ENCODE data around the gene RPP40.
A peak's percentile ranks its signal among the peaks of the same experiment; 100 is the strongest.

Gene RPP40

GRCh38 chr6:4975506-4975905, 28.3 kb downstream of the RPP40 start:
- no peak for TF ChIP-seq PKNOX1 (IDR thresholded peaks at IDR 0.05)
- TF ChIP-seq FOXM1 (IDR thresholded peaks at IDR 0.05; ENCODE audit: borderline replicate concordance), result no peak
- TF ChIP-seq BHLHE40 (IDR thresholded peaks at IDR 0.05; ENCODE audit: borderline replicate concordance), result no peak
- no peak for TF ChIP-seq TARDBP (IDR thresholded peaks at IDR 0.05)
- no peak for TF ChIP-seq FOXK2 (IDR thresholded peaks at IDR 0.05)
- no peak for TF ChIP-seq L3MBTL2 (conservative IDR thresholded peaks at IDR 0.05)
- TF ChIP-seq FOXA1 (IDR thresholded peaks at IDR 0.05), result no peak
- TF ChIP-seq LEF1 (IDR thresholded peaks at IDR 0.05; ENCODE audit: borderline replicate concordance), result no peak
- no peak for TF ChIP-seq ELF4 (IDR thresholded peaks at IDR 0.05)
- TF ChIP-seq NFRKB (IDR thresholded peaks at IDR 0.05), result no peak
- no peak for DNase-seq (ENCODE audit: extremely low spot score)
- ChIA-PET CTCF (no interaction called here), POLR2A (no interaction called here)

GRCh38 chr6:4974962-4975361, 28.9 kb downstream of the RPP40 start:
- POLR2A ChIA-PET, result no interaction called here
- DNase-seq (ENCODE audit: extremely low spot score), result no peak
- TF ChIP-seq L3MBTL2 (conservative IDR thresholded peaks at IDR 0.05), result no peak
- TF ChIP-seq ARNT (IDR thresholded peaks at IDR 0.05), result no peak
- no peak for TF ChIP-seq FOXM1 (IDR thresholded peaks at IDR 0.05; ENCODE audit: borderline replicate concordance)
- TF ChIP-seq SUZ12 (IDR thresholded peaks at IDR 0.05), result no peak
- TF ChIP-seq NFRKB (IDR thresholded peaks at IDR 0.05), result no peak
- no peak for TF ChIP-seq TARDBP (IDR thresholded peaks at IDR 0.05)
- no peak for TF ChIP-seq PKNOX1 (IDR thresholded peaks at IDR 0.05)
- no peak for TF ChIP-seq FOXA1 (IDR thresholded peaks at IDR 0.05)
- no peak for TF ChIP-seq FOXK2 (IDR thresholded peaks at IDR 0.05)
- no peak for TF ChIP-seq SP1 (IDR thresholded peaks at IDR 0.05)
- TF ChIP-seq ELF4 (IDR thresholded peaks at IDR 0.05), result no peak
- TF ChIP-seq ZNF384 (IDR thresholded peaks at IDR 0.05), result no peak
- TF ChIP-seq LEF1 (IDR thresholded peaks at IDR 0.05; ENCODE audit: borderline replicate concordance), result no peak
- TF ChIP-seq CTBP1 (IDR thresholded peaks at IDR 0.05; ENCODE audit: borderline replicate concordance), result no peak
- no peak for TF ChIP-seq HDGF (IDR thresholded peaks at IDR 0.05; ENCODE audit: borderline replicate concordance)
- TF ChIP-seq BHLHE40 (IDR thresholded peaks at IDR 0.05; ENCODE audit: borderline replicate concordance), result no peak
- CTCF ChIA-PET, result interaction anchor here (0.5 kb wide), 1 partner anchor 9 kb away, joined by 5 read pairs; no protein-coding TSS in a partner anchor

GRCh38 chr6:4973982-4974745, 29.7 kb downstream of the RPP40 start:
- ChIA-PET CTCF (interaction anchor here (0.6 kb wide), 2 partner anchors 201 to 343 kb away, joined by 4 to 6 read pairs; no protein-coding TSS in a partner anchor), POLR2A (interaction anchor here (1.3 kb wide), 1 partner anchor 8 kb away, joined by 4 read pairs; no protein-coding TSS in a partner anchor)
- TF ChIP-seq L3MBTL2 (conservative IDR thresholded peaks at IDR 0.05) (no peak), ARNT (IDR thresholded peaks at IDR 0.05) (no peak), FOXM1 (IDR thresholded peaks at IDR 0.05; ENCODE audit: borderline replicate concordance) (no peak), LEF1 (IDR thresholded peaks at IDR 0.05; ENCODE audit: borderline replicate concordance) (no peak), FOXK2 (IDR thresholded peaks at IDR 0.05) (no peak), ZNF384 (IDR thresholded peaks at IDR 0.05) (no peak), SUZ12 (IDR thresholded peaks at IDR 0.05) (no peak), FOXA1 (IDR thresholded peaks at IDR 0.05) (no peak), HDGF (IDR thresholded peaks at IDR 0.05; ENCODE audit: borderline replicate concordance) (no peak), SP1 (IDR thresholded peaks at IDR 0.05) (no peak), BHLHE40 (IDR thresholded peaks at IDR 0.05; ENCODE audit: borderline replicate concordance) (no peak), CTBP1 (IDR thresholded peaks at IDR 0.05; ENCODE audit: borderline replicate concordance) (no peak), ELF4 (IDR thresholded peaks at IDR 0.05) (no peak), PKNOX1 (IDR thresholded peaks at IDR 0.05) (no peak), NFRKB (IDR thresholded peaks at IDR 0.05) (no peak), TARDBP (IDR thresholded peaks at IDR 0.05) (no peak)
- peak; percentile 42 for DNase-seq (ENCODE audit: extremely low spot score)

GRCh38 chr6:4973415-4973814, 30.4 kb downstream of the RPP40 start:
- ChIA-PET CTCF (interaction anchor here (0.6 kb wide), 1 partner anchor 342 kb away, joined by 6 read pairs; no protein-coding TSS in a partner anchor), POLR2A (interaction anchor here (1.3 kb wide), 1 partner anchor 9 kb away, joined by 4 read pairs; no protein-coding TSS in a partner anchor)
- TF ChIP-seq ZNF384 (IDR thresholded peaks at IDR 0.05) (no peak), ARNT (IDR thresholded peaks at IDR 0.05) (no peak), SP1 (IDR thresholded peaks at IDR 0.05) (no peak), FOXM1 (IDR thresholded peaks at IDR 0.05; ENCODE audit: borderline replicate concordance) (no peak), FOXA1 (IDR thresholded peaks at IDR 0.05) (no peak), L3MBTL2 (conservative IDR thresholded peaks at IDR 0.05) (no peak), PKNOX1 (IDR thresholded peaks at IDR 0.05) (no peak)
- no peak for DNase-seq (ENCODE audit: extremely low spot score)

- no peak for DNase-seq (ENCODE audit: extremely low spot score)
- no peak for TF ChIP-seq TARDBP (IDR thresholded peaks at IDR 0.05)
- TF ChIP-seq SP1 (IDR thresholded peaks at IDR 0.05), result no peak
- TF ChIP-seq NFRKB (IDR thresholded peaks at IDR 0.05), result no peak
- TF ChIP-seq FOXM1 (IDR thresholded peaks at IDR 0.05; ENCODE audit: borderline replicate concordance), result no peak
- TF ChIP-seq ELF4 (IDR thresholded peaks at IDR 0.05), result no peak
- TF ChIP-seq L3MBTL2 (conservative IDR thresholded peaks at IDR 0.05), result no peak
- TF ChIP-seq ARNT (IDR thresholded peaks at IDR 0.05), result no peak
- TF ChIP-seq LEF1 (IDR thresholded peaks at IDR 0.05; ENCODE audit: borderline replicate concordance), result no peak
- no peak for TF ChIP-seq SUZ12 (IDR thresholded peaks at IDR 0.05)
- TF ChIP-seq FOXA1 (IDR thresholded peaks at IDR 0.05), result no peak
- no peak for TF ChIP-seq ZNF384 (IDR thresholded peaks at IDR 0.05)
- TF ChIP-seq CTBP1 (IDR thresholded peaks at IDR 0.05; ENCODE audit: borderline replicate concordance), result no peak
- no peak for TF ChIP-seq FOXK2 (IDR thresholded peaks at IDR 0.05)
- TF ChIP-seq BHLHE40 (IDR thresholded peaks at IDR 0.05; ENCODE audit: borderline replicate concordance), result no peak
- TF ChIP-seq PKNOX1 (IDR thresholded peaks at IDR 0.05), result no peak
- TF ChIP-seq HDGF (IDR thresholded peaks at IDR 0.05; ENCODE audit: borderline replicate concordance), result no peak
- ChIA-PET POLR2A (no interaction called here), CTCF (no interaction called here)
Observed at GRCh38 chr6:4972438-4972837, 31.4 kb downstream of the RPP40 start.

Measured in HEK293T (cell line).